HepG2 (cell line): Measurements from ENCODE around the gene ALDH3B1. TPM values are rescaled to one million over a fixed set of nuclear protein-coding genes. Genes with fewer than 3 reads are reported as not detected.

Experiments
- ATAC-seq: fragments of 200-7000 bp; cut with Tn5 transposase; 3 replicates; pipeline ENCODE4 v1.9.1; 2020; ENCODE audit warnings: mild to moderate bottlenecking, moderate library complexity
- BruUV-seq: library from RNA; stranded (reverse); fragments of 400-500 nt; replicated peaks from 2 replicates; lab custom pipeline; 2021; lab: Mats Ljungman, UMichigan
- CTCF ChIA-PET: fragments of 300-600 bp; formaldehyde crosslinking; extraction: SDS; loops from one replicate; lab custom pipeline; 2021; ENCODE audit warnings: low total read pairs, inconsistent platforms, low intra/inter-chr PET ratio; lab: Yijun Ruan, JAX
- POLR2A ChIA-PET: fragments of 350-600 bp; sonication (Branson Sonifier 250); formaldehyde crosslinking; loops from one replicate; lab custom pipeline; 2020; ENCODE audit warnings: antibody characterized with exemption, inconsistent platforms; lab: Yijun Ruan, JAX
- DNase-seq: peaks from one replicate; pipeline ENCODE4 v3.0.0-alpha.2; 2015; ENCODE audit warnings: low spot score
- FAIRE-seq: peaks from 3 replicates; lab custom pipeline; 2011; peaks lifted over from hg19 to GRCh38; lab: Jason Lieb, UNC
- H2AFZ ChIP-seq: one replicate; pipeline ENCODE4 v1.6.1; 2011; ENCODE audit warnings: low read length, inconsistent platforms
- H3K27ac ChIP-seq: fragments of 300-600 bp; 3 replicates; pipeline ENCODE4 v1.8.0; 2011; ENCODE audit warnings: mixed run types, mild to moderate bottlenecking, mixed read lengths, low read length, inconsistent platforms; ENCODE audit not compliant: insufficient read depth; ENCODE audit errors: extremely low read length
- H3K27me3 ChIP-seq, 2 experiments: fragments of 200-600 bp in 1 of 2; 2 replicates in 1 of 2; 3 replicates in 1 of 2; pipeline versions ENCODE4 v1.6.0 to v1.8.0; 2011; ENCODE audit warnings: low read length in 2 of 2, mild to moderate bottlenecking in 2 of 2, moderate library complexity in 2 of 2, inconsistent platforms in 1 of 2; ENCODE audit not compliant: insufficient read depth in 2 of 2, control insufficient read depth in 1 of 2
- H3K36me3 ChIP-seq, 2 experiments: fragments of 200-600 bp in 1 of 2; replicated peaks in 1 of 2; 2 replicates in 1 of 2; 3 replicates in 1 of 2; pipeline versions ENCODE4 v1.5.1 to v1.8.0; 2011; ENCODE audit warnings: low read length in 2 of 2, inconsistent platforms in 1 of 2; ENCODE audit not compliant: insufficient read depth in 2 of 2, control insufficient read depth in 1 of 2
- H3K4me1 ChIP-seq: 2 replicates; pipeline ENCODE4 v1.5.1; 2012; ENCODE audit warnings: low read length, inconsistent platforms; ENCODE audit not compliant: insufficient read depth
- H3K4me2 ChIP-seq: 2 replicates; pipeline ENCODE4 v1.6.0; 2011; ENCODE audit warnings: low read depth, low read length, inconsistent platforms
- H3K4me3 ChIP-seq, 3 experiments: fragments of 200-600 bp in 1 of 3; sonication (generic), shearing (Covaris generic) in 1 of 3; replicated peaks in 1 of 3; 2 replicates each; pipeline ENCODE4 v1.5.1; 2011 to 2016; ENCODE audit warnings: low read length in 3 of 3, inconsistent platforms in 2 of 3, low read depth in 2 of 3, mild to moderate bottlenecking in 2 of 3, control low read depth in 1 of 3, mixed read lengths in 1 of 3; ENCODE audit not compliant: insufficient read depth in 1 of 3
- H3K79me2 ChIP-seq: one replicate; pipeline ENCODE4 v1.6.1; 2011; ENCODE audit warnings: low read length, inconsistent platforms; ENCODE audit not compliant: insufficient read depth
- H3K9ac ChIP-seq: 2 replicates; pipeline ENCODE4 v1.6.0; 2011; ENCODE audit warnings: mild to moderate bottlenecking, low read depth, low read length, inconsistent platforms; ENCODE audit not compliant: insufficient read depth
- H3K9me3 ChIP-seq: 2 replicates; pipeline ENCODE4 v1.5.1; 2012; ENCODE audit warnings: mild to moderate bottlenecking, low read length
- H4K20me1 ChIP-seq: 2 replicates; pipeline ENCODE4 v1.6.0; 2011; ENCODE audit warnings: inconsistent platforms, mild to moderate bottlenecking, low read length, moderate library complexity; ENCODE audit not compliant: insufficient read depth
- ERF ChIP-seq: IDR thresholded peaks from 2 replicates; pipeline ENCODE4 v1.6.1; 2018; ENCODE audit warnings: missing biosample characterization, missing genetic modification reagents
- NKX3-1 ChIP-seq: sonication (generic); formaldehyde crosslinking; IDR thresholded peaks from 2 replicates; pipeline ENCODE4 v1.5.0; 2020; ENCODE audit warnings: missing genetic modification reagents
- RBFOX2 ChIP-seq: fragments of 200-400 bp; formaldehyde crosslinking; IDR thresholded peaks from 2 replicates; pipeline ENCODE4 v1.6.1; 2017; ENCODE audit warnings: low read depth, mild to moderate bottlenecking, low read length
- ZNF280D ChIP-seq: sonication (generic); formaldehyde crosslinking; IDR thresholded peaks from 2 replicates; pipeline ENCODE4 v1.5.1; 2020; ENCODE audit warnings: mild to moderate bottlenecking, missing genetic modification reagents
- ZNF737 ChIP-seq: sonication (generic); formaldehyde crosslinking; IDR thresholded peaks from 2 replicates; pipeline ENCODE4 v1.5.0; 2020; ENCODE audit warnings: missing genetic modification reagents, mild to moderate bottlenecking, borderline replicate concordance
- WGBS: methylation state at CpG from one replicate; pipeline ENCODE4 v1.1.6; 2017; ENCODE audit warnings: low lambda C conversion rate; 5-methylcytosine and 5-hydroxymethylcytosine counted together
- in situ Hi-C: cut with HindIII; loops from 2 replicates; pipeline ENCODE4 v1.10.0; 2017; ENCODE audit warnings: low pct_unique_long_range_greater_than_20kb; ENCODE audit not compliant: extremely low pct_ligation_motif_present
- intact Hi-C: fragments of 100-400 bp; cut with micrococcal nuclease; formaldehyde crosslinking; loops from one replicate; pipeline ENCODE4 v1.10.0; 2022; ENCODE audit not compliant: unreplicated experiment
- polyA plus RNA-seq, 8 experiments: library from polyadenylated mRNA; depleted of rRNA in 3 of 8; stranded (reverse) in 7 of 8; unstranded in 1 of 8; fragments of >200 nt; fragmentation: Illumina TruSeq in 4 of 8; extraction: Trizol in 4 of 8; gene quantifications; 2 replicates each; pipeline versions ENCODE4 v1.2.1 to v1.2.3, GENCODE V29; 2011 to 2016; ENCODE audit warnings: low read depth in 4 of 8, missing spikeins in 1 of 8, mixed read lengths in 1 of 8; ENCODE audit not compliant: insufficient read depth in 1 of 8
- total RNA-seq, 5 experiments: library from RNA; depleted of rRNA; stranded (reverse); fragments of >200 nt; fragmentation: Illumina TruSeq; extraction: Trizol; gene quantifications; 2 replicates each; pipeline ENCODE4 v1.2.3, GENCODE V29; 2016; ENCODE audit warnings: low read depth in 1 of 5

The ALDH3B1 gene
- total and polyA plus RNA-seq, 2 of the 13 experiments (the other 11 are each of a cell fraction or from before 2014, with no cell fraction given), result 4.0 to 6.7 TPM

- no peak overlapping the region for H3K4me2 ChIP-seq
- ATAC-seq (no peak), FAIRE-seq (no peak), DNase-seq (no peak)
- POLR2A ChIA-PET, result interaction anchor here (1.7 kb wide), 1 partner anchor 10 kb away, joined by 6 read pairs; no protein-coding TSS in a partner anchor
- H3K9ac ChIP-seq, result no peak overlapping the region
- no peak overlapping the region for H3K27ac ChIP-seq
- 93% methylated on average over 3 of the region's 8 CpGs for WGBS
- CTCF ChIA-PET, result no interaction called here
- in situ Hi-C loops, result no loop called here
- H2AFZ ChIP-seq, result no peak overlapping the region
- no peaks in the 10 kb centered on the region for H3K27me3 ChIP-seq
- peaks cover 15% of the 10 kb centered on the region for H3K4me1 ChIP-seq
- H4K20me1 ChIP-seq, result no peaks in the 10 kb centered on the region
- H3K36me3 ChIP-seq, result peaks cover 2 to 18% of the 10 kb centered on the region in 2 experiments; a peak in 4 of 5 replicates
- TF ChIP-seq NKX3-1 (CRISPR knock-in tag), result no peak
- TF ChIP-seq RBFOX2, result 0 out of 2 replicates have a peak, but pooled peaks have one; percentile 13
- no TSS peak for BruUV-seq
- peaks cover 17% of the 10 kb centered on the region for H3K79me2 ChIP-seq
- intact Hi-C loops, result no loop called here
- H3K4me3 ChIP-seq, result no peak overlapping the region
- no peaks in the 10 kb centered on the region for H3K9me3 ChIP-seq
These were observed 32.9 kb downstream of the ALDH3B1 start for GRCh38 chr11:68043029-68043348.

GRCh38 chr11:68043349-68044144 lies 33.4 kb downstream of the ALDH3B1 start:
- no peak overlapping the region for H3K4me2 ChIP-seq
- FAIRE-seq, result no peak
- peaks cover 10% of the 10 kb centered on the region for H3K4me1 ChIP-seq
- POLR2A ChIA-PET, result interaction anchor here (1.7 kb wide), 1 partner anchor 9 kb away, joined by 6 read pairs; no protein-coding TSS in a partner anchor
- BruUV-seq, result no TSS peak
- H4K20me1 ChIP-seq, result no peaks in the 10 kb centered on the region
- H3K36me3 ChIP-seq, result peaks cover 2 to 19% of the 10 kb centered on the region in 2 experiments; a peak in 4 of 5 replicates
- H3K9ac ChIP-seq, result no peak overlapping the region
- DNase-seq, result no peak
- CTCF ChIA-PET, result no interaction called here
- H3K27me3 ChIP-seq, result no peaks in the 10 kb centered on the region
- no peaks in the 10 kb centered on the region for H3K9me3 ChIP-seq
- intact Hi-C loops (no loop called here), in situ Hi-C loops (no loop called here)
- TF ChIP-seq ZNF737 (CRISPR knock-in tag) (no peak), ZNF280D (no peak), ERF (CRISPR knock-in tag) (no peak)
- no peak overlapping the region for H3K27ac ChIP-seq
- H3K4me3 ChIP-seq, result no peak overlapping the region
- WGBS, result 99% methylated on average over 16 of the region's 36 CpGs
- peaks cover 17% of the 10 kb centered on the region for H3K79me2 ChIP-seq
- H2AFZ ChIP-seq, result no peak overlapping the region
- ATAC-seq, result no peak
